Astrocyte of the cerebellum (primary cell): ENCODE results near the gene ZNF615.
"Not testable (repeated sequence)": the region's sequence is repeated elsewhere in the genome, so short reads cannot be mapped to it uniquely, and the experiment has no call there.

Experiments
- DNase-seq: peaks from one replicate; pipeline ENCODE4 v3.0.0-alpha.2; 2011; ENCODE audit warnings: low read depth
- H3K4me3 ChIP-seq: 2 replicates; pipeline ENCODE4 v1.5.1; 2011; ENCODE audit warnings: mild to moderate bottlenecking, low read depth, low read length, moderate library complexity
- in situ Hi-C: cut with HindIII; loops from 2 replicates; pipeline ENCODE4 v1.10.0; 2017; ENCODE audit warnings: low sequenced_read_pairs
- TF ChIP-seq, protein P1 (sequence below): IDR thresholded peaks from 2 replicates; pipeline ENCODE4 v1.5.1; 2012; ENCODE audit warnings: low read length, low read depth, moderate library complexity, mild to moderate bottlenecking; ENCODE audit errors: missing control alignments

Gene ZNF615

DNA sequence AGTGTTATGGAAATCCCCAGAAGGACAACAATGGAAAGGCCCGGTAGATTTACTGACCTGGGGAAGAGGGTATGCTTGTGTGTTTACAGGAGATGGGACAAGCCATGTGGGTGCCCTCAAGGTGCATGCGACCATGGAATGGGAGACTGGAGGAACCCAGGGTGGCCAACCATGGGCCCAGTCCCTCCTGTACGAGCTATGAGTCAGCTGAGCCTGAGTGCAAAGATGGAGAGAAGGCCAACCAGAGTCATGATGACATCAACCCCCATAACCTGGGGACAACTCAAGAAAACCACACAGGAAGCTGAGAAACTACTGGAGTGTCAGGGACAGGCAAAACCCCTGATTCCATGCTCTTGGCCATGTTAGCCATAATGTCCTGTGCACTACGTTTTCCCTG lies 29.1 kb downstream of the ZNF615 start:
- DNase-seq: no peak
- no peak overlapping the region for H3K4me3 ChIP-seq
- in situ Hi-C loops: no loop called here
- TF ChIP-seq, protein P1, sequence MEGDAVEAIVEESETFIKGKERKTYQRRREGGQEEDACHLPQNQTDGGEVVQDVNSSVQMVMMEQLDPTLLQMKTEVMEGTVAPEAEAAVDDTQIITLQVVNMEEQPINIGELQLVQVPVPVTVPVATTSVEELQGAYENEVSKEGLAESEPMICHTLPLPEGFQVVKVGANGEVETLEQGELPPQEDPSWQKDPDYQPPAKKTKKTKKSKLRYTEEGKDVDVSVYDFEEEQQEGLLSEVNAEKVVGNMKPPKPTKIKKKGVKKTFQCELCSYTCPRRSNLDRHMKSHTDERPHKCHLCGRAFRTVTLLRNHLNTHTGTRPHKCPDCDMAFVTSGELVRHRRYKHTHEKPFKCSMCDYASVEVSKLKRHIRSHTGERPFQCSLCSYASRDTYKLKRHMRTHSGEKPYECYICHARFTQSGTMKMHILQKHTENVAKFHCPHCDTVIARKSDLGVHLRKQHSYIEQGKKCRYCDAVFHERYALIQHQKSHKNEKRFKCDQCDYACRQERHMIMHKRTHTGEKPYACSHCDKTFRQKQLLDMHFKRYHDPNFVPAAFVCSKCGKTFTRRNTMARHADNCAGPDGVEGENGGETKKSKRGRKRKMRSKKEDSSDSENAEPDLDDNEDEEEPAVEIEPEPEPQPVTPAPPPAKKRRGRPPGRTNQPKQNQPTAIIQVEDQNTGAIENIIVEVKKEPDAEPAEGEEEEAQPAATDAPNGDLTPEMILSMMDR: no peak

DNA sequence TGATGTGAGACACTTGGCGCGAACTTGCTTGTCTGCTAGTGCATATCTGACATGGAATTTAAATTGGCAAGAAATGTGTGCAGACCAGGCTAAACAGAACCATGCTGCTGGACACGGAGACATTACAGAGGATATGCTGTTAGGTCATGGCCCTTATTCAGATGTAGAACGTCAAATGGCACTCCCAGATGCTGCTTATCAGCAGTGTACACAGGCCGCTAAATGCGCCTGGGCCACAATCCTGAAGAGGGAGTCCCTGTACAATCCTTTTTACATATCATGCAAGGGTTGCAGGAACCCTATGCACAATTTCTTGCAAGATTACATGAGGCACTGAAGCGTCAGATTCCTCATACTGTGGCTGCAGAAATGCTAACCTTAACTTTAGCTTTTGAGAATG lies 30.7 kb downstream of the ZNF615 start:
- DNase-seq: no peak
- TF ChIP-seq, protein P1: no peak
- in situ Hi-C loops: no loop called here
- H3K4me3 ChIP-seq: no peak overlapping the region

DNA sequence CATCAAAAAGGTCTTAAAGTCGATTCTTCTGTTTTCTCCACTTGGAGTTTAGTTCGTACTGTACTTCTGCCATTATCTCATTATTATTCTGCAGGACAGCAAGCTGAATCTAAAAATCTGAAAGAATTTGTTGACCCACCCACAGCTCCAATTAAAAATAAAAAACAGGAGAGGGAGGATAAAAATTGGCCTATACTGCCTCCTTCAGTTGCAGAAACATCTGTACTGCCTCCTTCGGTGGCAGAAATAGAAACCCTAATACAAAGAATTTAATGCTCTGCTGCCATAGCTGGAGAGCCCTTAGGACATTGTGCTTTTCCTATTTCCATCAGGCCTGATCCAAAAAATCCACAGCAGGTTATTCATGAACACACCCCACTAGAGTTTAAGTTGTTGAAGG lies 31.2 kb downstream of the ZNF615 start:
- TF ChIP-seq, protein P1: no peak
- in situ Hi-C loops: no loop called here
- DNase-seq: no peak
- no peak overlapping the region for H3K4me3 ChIP-seq

DNA sequence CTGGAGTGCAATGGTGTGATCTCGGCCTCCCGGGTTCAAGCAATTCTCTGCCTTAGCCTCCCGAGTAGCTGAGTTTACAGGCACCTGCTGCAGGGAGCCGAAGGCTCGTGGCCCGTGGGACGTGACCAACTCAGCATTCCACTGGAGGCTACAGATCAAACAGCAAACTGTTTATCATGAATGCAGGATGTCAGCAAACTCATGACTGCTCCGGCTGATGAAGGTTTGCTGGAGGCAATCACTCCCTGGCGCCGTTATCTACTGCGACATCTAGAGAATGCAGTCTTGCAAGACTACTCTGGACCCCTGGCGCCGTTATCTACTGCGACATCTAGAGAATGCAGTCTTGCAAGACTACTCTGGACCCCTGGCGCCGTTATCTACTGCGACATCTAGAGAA lies 32.2 kb downstream of the ZNF615 start:
- in situ Hi-C loops, DNase-seq, H3K4me3 ChIP-seq: not testable (repeated sequence)

DNA sequence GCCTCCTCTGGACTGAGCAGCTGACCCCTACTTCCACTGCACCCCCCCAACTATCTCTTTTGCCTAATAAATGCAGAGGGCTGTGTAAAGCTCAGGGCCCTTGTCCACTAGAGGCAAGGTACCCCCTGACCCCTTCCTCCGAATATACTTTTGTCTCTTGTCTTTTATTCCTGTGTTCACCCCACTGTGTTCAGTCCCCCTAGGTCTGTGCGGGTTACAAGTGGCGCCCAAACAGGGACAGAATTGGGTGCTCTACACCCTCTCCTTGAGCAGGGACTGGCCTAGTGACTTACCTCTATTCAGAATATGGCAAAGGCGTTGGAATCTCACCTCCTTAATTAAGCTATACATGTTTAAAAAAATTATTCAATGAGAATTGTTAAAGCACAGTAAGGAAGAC lies 36.4 kb downstream of the ZNF615 start:
- DNase-seq: no peak
- no peak overlapping the region for H3K4me3 ChIP-seq
- TF ChIP-seq, protein P1: no peak
- in situ Hi-C loops: no loop called here

DNA sequence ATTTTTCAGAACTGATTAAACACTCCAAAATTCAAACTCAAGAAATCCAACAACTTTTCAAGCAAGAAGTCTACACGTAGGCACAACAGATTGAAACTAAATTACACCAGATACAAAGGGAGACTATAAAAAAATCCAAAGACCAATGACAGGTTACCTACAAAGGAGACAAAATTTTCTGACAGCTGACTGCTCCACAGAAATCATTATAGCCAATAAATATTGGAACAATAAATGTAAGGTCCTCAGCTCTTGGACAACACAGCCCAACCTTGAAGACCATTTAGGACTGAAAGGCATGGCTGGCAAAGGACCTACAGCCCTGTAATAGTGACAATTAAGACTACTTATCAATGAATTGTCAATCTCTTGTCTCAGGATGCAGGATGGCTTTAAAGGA lies 37.3 kb downstream of the ZNF615 start:
- H3K4me3 ChIP-seq: no peak overlapping the region
- in situ Hi-C loops: no loop called here
- TF ChIP-seq, protein P1: no peak
- DNase-seq: no peak

DNA sequence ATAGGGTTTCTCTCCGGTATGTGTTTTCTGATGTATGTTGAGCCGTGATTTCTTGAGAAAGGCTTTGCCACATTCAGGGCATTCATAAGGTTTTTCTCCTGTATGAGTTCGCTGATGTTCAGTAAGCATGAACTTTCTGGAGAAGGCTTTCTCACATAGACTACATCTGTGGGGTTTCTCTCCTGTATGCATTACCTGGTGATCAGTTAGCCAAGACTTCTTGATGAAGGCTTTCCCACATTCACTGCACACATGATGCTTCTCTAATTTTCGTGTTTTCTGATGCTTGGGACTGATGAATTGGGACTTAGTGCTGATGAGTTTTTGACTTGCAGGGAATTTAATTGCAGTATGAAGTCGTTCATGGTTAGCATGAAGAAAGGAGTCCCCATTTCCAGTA lies 42.4 kb downstream of the ZNF615 start:
- no peak overlapping the region for H3K4me3 ChIP-seq
- in situ Hi-C loops: no loop called here
- DNase-seq: no peak
- TF ChIP-seq, protein P1: no peak

DNA sequence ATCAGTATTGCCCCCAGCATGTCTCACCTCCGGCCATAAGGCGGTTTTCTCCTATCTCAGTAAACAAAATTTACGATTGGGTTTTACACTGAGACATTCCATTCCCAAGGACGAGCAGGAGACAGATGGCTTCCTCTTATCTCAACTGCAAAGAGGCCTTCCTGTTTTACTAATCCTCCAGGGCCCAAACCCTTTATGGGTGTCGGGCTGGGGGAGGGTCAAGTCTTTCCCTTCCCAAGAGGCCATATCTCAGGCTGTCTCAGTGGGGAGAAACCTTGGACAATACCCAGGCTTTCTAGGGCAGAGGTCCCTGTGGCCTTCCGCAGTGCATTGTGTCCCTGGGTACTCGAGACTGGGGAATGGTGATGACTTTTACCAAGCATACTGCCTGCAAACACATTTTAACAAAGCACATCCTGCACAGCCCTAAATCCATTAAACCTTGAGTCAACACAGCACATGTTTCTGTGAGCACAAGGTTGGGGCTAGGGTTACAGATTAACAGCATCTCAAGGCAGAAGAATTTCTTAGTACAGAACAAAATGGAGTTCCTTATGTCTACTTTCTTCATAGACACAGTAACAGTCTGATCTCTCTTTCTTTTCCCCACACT lies 47.3 kb downstream of the ZNF615 start:
- DNase-seq, in situ Hi-C loops, H3K4me3 ChIP-seq: not testable (repeated sequence)
